Naive thymus-derived CD8-positive, alpha-beta T cell (primary cell): ENCODE measurements around the gene MSMO1. TPM values are rescaled to one million over a fixed set of nuclear protein-coding genes. Genes with fewer than 3 reads are reported as not detected.

Experiments
- ATAC-seq, 2 donors: fragments of 150-1000 bp; cut with Tn5 transposase in 1 of 2; sonication (Bioruptor Pico), chemical (Tn5 transposase) in 1 of 2; 1 replicate in 1 of 2; 2 replicates in 1 of 2; pipeline ENCODE4 v1.10.0; 2021; ENCODE audit warnings: mild to moderate bottlenecking in 2 of 2, moderate library complexity in 2 of 2
- POLR2A ChIA-PET: fragments of 350-600 bp; sonication (Branson Sonifier 250); formaldehyde crosslinking; loops from one replicate; lab custom pipeline; 2021; ENCODE audit warnings: antibody characterized with exemption; lab: Charles Lee
- DNase-seq, 10 donors: peaks; one replicate each; pipeline versions ENCODE4 v3.0.0 to v3.0.0-alpha.2; 2020 to 2022
- H3K27ac Mint-ChIP-seq, 10 donors: one replicate each; pipeline ENCODE4 v1.8.0; 2020 to 2022; ENCODE audit warnings: mild to moderate bottlenecking in 10 of 10, mixed read lengths in 10 of 10, moderate library complexity in 4 of 10, inconsistent platforms in 1 of 10
- H3K27me3 Mint-ChIP-seq, 5 donors: one replicate each; pipeline ENCODE4 v1.8.0; 2021 to 2022; ENCODE audit warnings: mixed read lengths in 5 of 5
- H3K36me3 Mint-ChIP-seq, 3 donors: one replicate each; pipeline ENCODE4 v1.8.0; 2020 to 2022; ENCODE audit warnings: mixed read lengths in 3 of 3, mild to moderate bottlenecking in 2 of 3, inconsistent platforms in 1 of 3
- H3K4me1 Mint-ChIP-seq, 4 donors: one replicate each; pipeline ENCODE4 v1.8.0; 2021 to 2022; ENCODE audit warnings: mixed read lengths in 4 of 4
- H3K4me3 Mint-ChIP-seq, 10 donors: one replicate each; pipeline ENCODE4 v1.8.0; 2020 to 2022; ENCODE audit warnings: mild to moderate bottlenecking in 10 of 10, mixed read lengths in 10 of 10, moderate library complexity in 6 of 10, inconsistent platforms in 1 of 10
- H3K9me3 Mint-ChIP-seq, 9 donors: one replicate each; pipeline ENCODE4 v1.8.0; 2020 to 2022; ENCODE audit warnings: mixed read lengths in 9 of 9, mild to moderate bottlenecking in 3 of 9, inconsistent platforms in 1 of 9, moderate library complexity in 1 of 9
- polyA plus RNA-seq, 3 donors: library from polyadenylated mRNA; unstranded; fragments of 300-500 nt; fragmentation: Illumina TruSeq; gene quantifications; one replicate each; pipeline ENCODE4 v1.2.3, GENCODE V29; 2021
- total RNA-seq, 8 experiments: library from RNA in 2 of 8; stranded (reverse) in 2 of 8; gene quantifications; one replicate each; pipeline ENCODE4 v1.2.3 and lab custom pipeline; 2021 to 2026

MSMO1 gene
- total and polyA plus RNA-seq, 5 experiments from 2014 or later, result 15.9 to 20.7 (median 17.5) TPM

GRCh38 chr4:165345666-165346417 is 18.4 kb downstream of the MSMO1 start:
- H3K36me3 Mint-ChIP-seq, result peaks cover 0 to 26% (median 0%) of the 10 kb centered on the region in 3 donors
- DNase-seq (no peak), ATAC-seq (no peak)
- peak overlapping the region in 2 of 10 donors; percentile 41 to 73 for H3K27ac Mint-ChIP-seq
- no peak overlapping the region for H3K4me3 Mint-ChIP-seq
- H3K27me3 Mint-ChIP-seq, result peaks cover 0 to under 1% (median 0%) of the 10 kb centered on the region in 5 donors
- H3K4me1 Mint-ChIP-seq, result no peaks in the 10 kb centered on the region
- H3K9me3 Mint-ChIP-seq, result no peaks in the 10 kb centered on the region
- POLR2A ChIA-PET, result no interaction called here

GRCh38 chr4:165347647-165348569 is 20.4 kb downstream of the MSMO1 start:
- Mint-ChIP-seq H3K36me3 (peaks cover 0 to 12% (median 0%) of the 10 kb centered on the region in 3 donors), H3K27ac (no peak overlapping the region), H3K27me3 (peaks cover 0 to 3% (median 0%) of the 10 kb centered on the region in 5 donors), H3K9me3 (no peaks in the 10 kb centered on the region), H3K4me3 (no peak overlapping the region), H3K4me1 (no peaks in the 10 kb centered on the region)
- ATAC-seq, result no peak
- POLR2A ChIA-PET, result no interaction called here
- no peak for DNase-seq

- POLR2A ChIA-PET, result no interaction called here
- DNase-seq (no peak), ATAC-seq (no peak)
- peak overlapping the region in 1 of 10 donors; percentile 50 for H3K27ac Mint-ChIP-seq
- no peaks in the 10 kb centered on the region for H3K4me1 Mint-ChIP-seq
- H3K9me3 Mint-ChIP-seq, result no peaks in the 10 kb centered on the region
- peaks cover 0 to 13% (median 7%) of the 10 kb centered on the region in 5 donors for H3K27me3 Mint-ChIP-seq
- H3K36me3 Mint-ChIP-seq, result no peaks in the 10 kb centered on the region
- H3K4me3 Mint-ChIP-seq, result no peak overlapping the region
Observed at GRCh38 chr4:165351359-165352130, 24.1 kb downstream of the MSMO1 start.

GRCh38 chr4:165355900-165356300 is 28.4 kb downstream of the MSMO1 start:
- no peak for DNase-seq
- Mint-ChIP-seq H3K9me3 (no peaks in the 10 kb centered on the region), H3K27ac (no peak overlapping the region), H3K4me3 (no peak overlapping the region), H3K4me1 (no peaks in the 10 kb centered on the region), H3K36me3 (no peaks in the 10 kb centered on the region), H3K27me3 (peaks cover 9 to 40% (median 20%) of the 10 kb centered on the region in 5 donors)
- POLR2A ChIA-PET, result no interaction called here
- peak in 1 of 2 donors; percentile 46 for ATAC-seq

- Mint-ChIP-seq H3K27ac (no peak overlapping the region), H3K4me3 (no peak overlapping the region), H3K4me1 (peaks cover 0 to 2% (median 0%) of the 10 kb centered on the region in 4 donors), H3K9me3 (no peaks in the 10 kb centered on the region), H3K36me3 (no peaks in the 10 kb centered on the region), H3K27me3 (peaks cover 12 to 49% (median 25%) of the 10 kb centered on the region in 5 donors)
- POLR2A ChIA-PET, result no interaction called here
- no peak for DNase-seq
- ATAC-seq, result no peak
Observed at GRCh38 chr4:165359506-165359905, 32.0 kb downstream of the MSMO1 start.

- ATAC-seq (no peak), DNase-seq (no peak)
- no peaks in the 10 kb centered on the region for H3K9me3 Mint-ChIP-seq
- H3K27ac Mint-ChIP-seq, result no peak overlapping the region
- H3K36me3 Mint-ChIP-seq, result no peaks in the 10 kb centered on the region
- H3K4me1 Mint-ChIP-seq, result peaks cover 0 to 2% (median 0%) of the 10 kb centered on the region in 4 donors
- POLR2A ChIA-PET, result no interaction called here
- H3K27me3 Mint-ChIP-seq, result peaks cover 12 to 48% (median 25%) of the 10 kb centered on the region in 5 donors
- no peak overlapping the region for H3K4me3 Mint-ChIP-seq
Observed at GRCh38 chr4:165360041-165360695, 32.7 kb downstream of the MSMO1 start.

- Mint-ChIP-seq H3K27me3 (peaks cover 12 to 39% (median 19%) of the 10 kb centered on the region in 5 donors), H3K9me3 (no peaks in the 10 kb centered on the region), H3K27ac (peak overlapping the region in 1 of 10 donors; percentile 1), H3K4me3 (no peak overlapping the region), H3K4me1 (peaks cover 0 to 2% (median 0%) of the 10 kb centered on the region in 4 donors), H3K36me3 (no peaks in the 10 kb centered on the region)
- DNase-seq, result no peak
- no peak for ATAC-seq
- POLR2A ChIA-PET, result no interaction called here
Observed at GRCh38 chr4:165360985-165361670, 33.7 kb downstream of the MSMO1 start.

- DNase-seq (no peak), ATAC-seq (no peak)
- POLR2A ChIA-PET, result no interaction called here
- Mint-ChIP-seq H3K36me3 (no peaks in the 10 kb centered on the region), H3K27ac (no peak overlapping the region), H3K4me3 (no peak overlapping the region), H3K4me1 (peaks cover 0 to 2% (median 0%) of the 10 kb centered on the region in 4 donors), H3K9me3 (no peaks in the 10 kb centered on the region), H3K27me3 (peaks cover 12 to 39% (median 19%) of the 10 kb centered on the region in 5 donors)
Observed at GRCh38 chr4:165361810-165362209, 34.3 kb downstream of the MSMO1 start.

GRCh38 chr4:165364452-165365080 is 37.1 kb downstream of the MSMO1 start:
- Mint-ChIP-seq H3K36me3 (no peaks in the 10 kb centered on the region), H3K27me3 (peaks cover 8 to 21% (median 14%) of the 10 kb centered on the region in 5 donors), H3K27ac (no peak overlapping the region), H3K9me3 (no peaks in the 10 kb centered on the region), H3K4me1 (peaks cover 0 to 2% (median 0%) of the 10 kb centered on the region in 4 donors), H3K4me3 (no peak overlapping the region)
- POLR2A ChIA-PET, result no interaction called here
- DNase-seq (no peak), ATAC-seq (no peak)

GRCh38 chr4:165367040-165367439 is 39.6 kb downstream of the MSMO1 start:
- DNase-seq, result no peak
- H3K4me1 Mint-ChIP-seq, result peaks cover 0 to 2% (median 0%) of the 10 kb centered on the region in 4 donors
- no peak overlapping the region for H3K4me3 Mint-ChIP-seq
- peaks cover 0 to 6% (median 3%) of the 10 kb centered on the region in 5 donors for H3K27me3 Mint-ChIP-seq
- H3K9me3 Mint-ChIP-seq, result no peaks in the 10 kb centered on the region
- ATAC-seq, result no peak
- no peak overlapping the region for H3K27ac Mint-ChIP-seq
- POLR2A ChIA-PET, result no interaction called here
- H3K36me3 Mint-ChIP-seq, result no peaks in the 10 kb centered on the region

GRCh38 chr4:165368114-165368513 is 40.6 kb downstream of the MSMO1 start:
- POLR2A ChIA-PET, result no interaction called here
- ATAC-seq, result no peak
- peaks cover 0 to 7% (median 0%) of the 10 kb centered on the region in 5 donors for H3K27me3 Mint-ChIP-seq
- no peaks in the 10 kb centered on the region for H3K4me1 Mint-ChIP-seq
- no peak for DNase-seq
- H3K4me3 Mint-ChIP-seq, result no peak overlapping the region
- no peaks in the 10 kb centered on the region for H3K36me3 Mint-ChIP-seq
- H3K27ac Mint-ChIP-seq, result no peak overlapping the region
- no peaks in the 10 kb centered on the region for H3K9me3 Mint-ChIP-seq
